Subcutaneous adipose tissue (tissue), 4 donors: ENCODE data around the gene TNS3. TPM values are rescaled to one million over a fixed set of nuclear protein-coding genes. Genes with fewer than 3 reads are reported as not detected.

Source experiments
- CTCF ChIP-seq: fragments of 450-650 bp; IDR thresholded peaks from one replicate; pipeline ENCODE4 v1.5.1; 2016; ENCODE audit warnings: low read depth, mild to moderate bottlenecking, control low read depth, antibody characterized with exemption, moderate library complexity
- total RNA-seq, 4 donors: library from RNA; depleted of rRNA; stranded (reverse); fragments of >200 nt; gene quantifications; one replicate each; pipeline ENCODE4 v1.1.0, GENCODE V29; 2016

The TNS3 gene
- total RNA-seq, 4 donors from 2014 or later = 104 to 137 (median 110) TPM

- no peak for TF ChIP-seq CTCF
Measured at GRCh38 chr7:47492716-47493325, 89.1 kb downstream of the TNS3 start.

- no peak for TF ChIP-seq CTCF
Measured at GRCh38 chr7:47490501-47491265, 91.2 kb downstream of the TNS3 start.

GRCh38 chr7:47489624-47490023 lies 92.3 kb downstream of the TNS3 start:
- TF ChIP-seq CTCF = no peak

- no peak for TF ChIP-seq CTCF
Measured at GRCh38 chr7:47488969-47489342, 93.0 kb downstream of the TNS3 start.

- TF ChIP-seq CTCF = no peak
Measured at GRCh38 chr7:47488201-47488968, 93.5 kb downstream of the TNS3 start.

- no peak for TF ChIP-seq CTCF
Measured at GRCh38 chr7:47485640-47486435, 96.1 kb downstream of the TNS3 start.
